Measurements from ENCODE around the gene MAP4K5.

- no peak for TF ChIP-seq GATA2 (IDR thresholded peaks at IDR 0.05; ENCODE audit: low read depth, low read length)
- TF ChIP-seq GATA3 (IDR thresholded peaks at IDR 0.05; ENCODE audit: low read depth, low read length) = no peak
Observed at GRCh38 chr14:50534416-50534815, 2.0 kb upstream of the MAP4K5 start.

Measured in SH-SY5Y (cell line).